Trophoblast cell (in vitro differentiated cells and primary cell): Measurements from ENCODE around the gene PAQR7.
A peak's percentile ranks its signal among the peaks of the same experiment; 100 is the strongest.

Experiments
- DNase-seq, 2 donors: peaks; one replicate each; pipeline ENCODE4 v3.0.0-alpha.2; 2016
- H2AFZ ChIP-seq: 2 replicates; pipeline ENCODE4 v1.6.1; 2013; ENCODE audit warnings: low read length, moderate library complexity, mild to moderate bottlenecking; ENCODE audit not compliant: insufficient read depth, poor library complexity
- H2AK5ac ChIP-seq: 2 replicates; pipeline ENCODE4 v1.6.1; 2013; ENCODE audit warnings: mild to moderate bottlenecking, low read length
- H2BK120ac ChIP-seq: 2 replicates; pipeline ENCODE4 v1.6.1; 2013; ENCODE audit warnings: low read length, mild to moderate bottlenecking, moderate library complexity; ENCODE audit not compliant: insufficient read depth, poor library complexity
- H2BK12ac ChIP-seq: 2 replicates; pipeline ENCODE4 v1.6.1; 2013; ENCODE audit warnings: mild to moderate bottlenecking, low read length, moderate library complexity
- H2BK5ac ChIP-seq: 2 replicates; pipeline ENCODE4 v1.6.1; 2013; ENCODE audit warnings: low read length, low read depth, moderate library complexity, mild to moderate bottlenecking; ENCODE audit not compliant: poor library complexity
- H3K14ac ChIP-seq: 2 replicates; pipeline ENCODE4 v1.6.1; 2013; ENCODE audit warnings: mild to moderate bottlenecking, low read length
- H3K18ac ChIP-seq: 2 replicates; pipeline ENCODE4 v1.6.1; 2013; ENCODE audit warnings: mild to moderate bottlenecking, low read length
- H3K23ac ChIP-seq: 2 replicates; pipeline ENCODE4 v1.6.1; 2013; ENCODE audit warnings: low read length
- H3K27ac ChIP-seq: 2 replicates; pipeline ENCODE4 v1.5.1; 2013; ENCODE audit warnings: low read depth, mild to moderate bottlenecking, inconsistent platforms, low read length, moderate library complexity
- H3K27me3 ChIP-seq: 2 replicates; pipeline ENCODE4 v1.6.1; 2013; ENCODE audit warnings: inconsistent platforms, mild to moderate bottlenecking, low read length, moderate library complexity; ENCODE audit not compliant: insufficient read depth
- H3K36me3 ChIP-seq, 2 experiments: 1 replicate in 1 of 2; 2 replicates in 1 of 2; pipeline ENCODE4 v1.6.1; 2013; ENCODE audit warnings: low read length in 2 of 2, mild to moderate bottlenecking in 2 of 2, moderate library complexity in 1 of 2; ENCODE audit not compliant: insufficient read depth in 2 of 2, control insufficient read depth in 1 of 2
- H3K4ac ChIP-seq: 2 replicates; pipeline ENCODE4 v1.6.1; 2013; ENCODE audit warnings: low read depth, mild to moderate bottlenecking, low read length, moderate library complexity
- H3K4me1 ChIP-seq, 2 experiments: 1 replicate in 1 of 2; 2 replicates in 1 of 2; pipeline ENCODE4 v1.6.1; 2013; ENCODE audit warnings: low read length in 2 of 2, mild to moderate bottlenecking in 2 of 2, moderate library complexity in 1 of 2; ENCODE audit not compliant: insufficient read depth in 2 of 2, control insufficient read depth in 1 of 2
- H3K4me2 ChIP-seq: 2 replicates; pipeline ENCODE4 v1.6.1; 2013; ENCODE audit warnings: inconsistent platforms, mild to moderate bottlenecking, low read length, moderate library complexity
- H3K4me3 ChIP-seq: 2 replicates; pipeline ENCODE4 v1.5.1; 2013; ENCODE audit warnings: mild to moderate bottlenecking, low read depth, low read length, inconsistent platforms
- H3K79me1 ChIP-seq: one replicate; pipeline ENCODE4 v1.6.1; 2013; ENCODE audit warnings: low read length
- H3K79me2 ChIP-seq: 2 replicates; pipeline ENCODE4 v1.6.1; 2013; ENCODE audit warnings: low read length, mild to moderate bottlenecking; ENCODE audit not compliant: control insufficient read depth, insufficient read depth, poor library complexity
- H3K9ac ChIP-seq: 2 replicates; pipeline ENCODE4 v1.6.1; 2013; ENCODE audit warnings: mild to moderate bottlenecking, low read length
- H3K9me3 ChIP-seq: 2 replicates; pipeline ENCODE4 v1.6.1; 2013; ENCODE audit warnings: low read depth, mild to moderate bottlenecking, control low read depth, inconsistent platforms, low read length; ENCODE audit not compliant: insufficient read depth
- H4K12ac ChIP-seq: 2 replicates; pipeline ENCODE4 v1.6.1; 2013; ENCODE audit warnings: low read depth, mild to moderate bottlenecking, low read length, moderate library complexity
- H4K8ac ChIP-seq: 2 replicates; pipeline ENCODE4 v1.6.1; 2013; ENCODE audit warnings: low read depth, mild to moderate bottlenecking, low read length, moderate library complexity
- H4K91ac ChIP-seq: one replicate; pipeline ENCODE4 v1.6.1; 2013; ENCODE audit warnings: low read depth, mild to moderate bottlenecking, low read length, moderate library complexity
- WGBS: extraction: QIAGEN DNeasy Blood & Tissue Kit; methylation state at CpG from one replicate; pipeline ENCODE4 v1.1.7; 2013; ENCODE audit warnings: missing lambda C conversion rate; ENCODE audit not compliant: insufficient read length, insufficient coverage; ENCODE audit errors: extremely low coverage; 5-methylcytosine and 5-hydroxymethylcytosine counted together

Gene PAQR7

GRCh38 chr1:25858906-25859789, 16.4 kb downstream of the PAQR7 start, which contains the start of gene AUNIP:
Gene AUNIP, minus strand, starts transcription at chr1:25859457. Its CDS starts 100 bp downstream, at chr1:25859357.
- Histone ChIP-seq H3K79me1 (peaks cover 11% of the 10 kb centered on the region), H3K18ac (peak within 1 kb of the TSS; percentile 44), H4K8ac (peak within 1 kb of the TSS; percentile 75), H3K4ac (peak within 1 kb of the TSS; percentile 12), H2BK120ac (peak within 1 kb of the TSS; percentile 65), H4K91ac (peak within 1 kb of the TSS; percentile 80), H3K27ac (peak within 1 kb of the TSS; percentile 46), H3K79me2 (peaks cover 8% of the 10 kb centered on the region), H4K12ac (peak within 1 kb of the TSS; percentile 54), H3K4me2 (peak within 1 kb of the TSS; percentile 81), H2AFZ (peak within 1 kb of the TSS; percentile 76), H3K36me3 (peaks cover 15% of the 10 kb centered on the region in 2 experiments), H2BK12ac (peak within 1 kb of the TSS; percentile 29), H3K27me3 (no peaks in the 10 kb centered on the region), H2AK5ac (peak within 1 kb of the TSS; percentile 31), H3K4me1 (peaks cover 0 to 2% of the 10 kb centered on the region in 2 experiments), H3K9ac (peak within 1 kb of the TSS; percentile 86), H3K14ac (peak within 1 kb of the TSS; percentile 38), H3K23ac (no peak within 1 kb of the TSS), H2BK5ac (peak within 1 kb of the TSS; percentile 62), H3K9me3 (peaks cover 1% of the 10 kb centered on the region), H3K4me3 (peak within 1 kb of the TSS; percentile 86)
- no CpG with 5 or more reads among the region's 77 CpGs for WGBS
- peak; percentile 91 to 97 for DNase-seq

DNA sequence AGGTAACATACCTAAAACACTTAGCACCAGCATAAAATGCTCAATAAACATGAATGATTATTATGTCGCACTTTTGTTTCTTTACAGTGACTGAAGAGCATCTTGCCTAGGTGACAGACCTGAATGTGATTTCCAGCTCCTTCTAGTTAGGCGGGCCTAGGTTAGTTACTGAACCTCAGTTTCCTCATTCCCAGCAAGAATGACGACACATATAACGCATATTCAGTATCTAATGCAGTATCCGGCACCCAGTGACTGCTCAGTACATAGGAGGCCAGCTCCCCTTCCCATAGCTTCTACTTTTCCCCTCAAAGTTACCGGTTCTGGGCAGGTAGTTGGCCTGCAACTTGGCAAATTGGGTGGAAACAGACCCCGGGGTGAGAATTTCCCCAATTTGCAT, 17.0 kb downstream of the PAQR7 start:
- Histone ChIP-seq H3K23ac (no peak overlapping the region), H2BK12ac (no peak overlapping the region), H2AK5ac (no peak overlapping the region), H3K4me1 (peaks cover 0 to 2% of the 10 kb centered on the region in 2 experiments), H2BK120ac (no peak overlapping the region), H3K4me3 (peak overlapping the region; percentile 86), H4K8ac (peak overlapping the region; percentile 75), H3K14ac (peak overlapping the region; percentile 38), H4K12ac (peak overlapping the region; percentile 54), H3K36me3 (peaks cover 12% of the 10 kb centered on the region in 2 experiments), H2BK5ac (peak overlapping the region; percentile 62), H3K18ac (peak overlapping the region; percentile 44), H2AFZ (peak overlapping the region; percentile 76), H3K79me1 (peaks cover 11% of the 10 kb centered on the region), H4K91ac (peak overlapping the region; percentile 80), H3K4me2 (peak overlapping the region; percentile 81), H3K4ac (peak overlapping the region; percentile 12), H3K27me3 (no peaks in the 10 kb centered on the region), H3K79me2 (peaks cover 8% of the 10 kb centered on the region), H3K9ac (peak overlapping the region; percentile 86), H3K9me3 (peaks cover 1% of the 10 kb centered on the region), H3K27ac (peak overlapping the region; percentile 30)
- DNase-seq: no peak
- no CpG with 5 or more reads among the region's 7 CpGs for WGBS

DNA sequence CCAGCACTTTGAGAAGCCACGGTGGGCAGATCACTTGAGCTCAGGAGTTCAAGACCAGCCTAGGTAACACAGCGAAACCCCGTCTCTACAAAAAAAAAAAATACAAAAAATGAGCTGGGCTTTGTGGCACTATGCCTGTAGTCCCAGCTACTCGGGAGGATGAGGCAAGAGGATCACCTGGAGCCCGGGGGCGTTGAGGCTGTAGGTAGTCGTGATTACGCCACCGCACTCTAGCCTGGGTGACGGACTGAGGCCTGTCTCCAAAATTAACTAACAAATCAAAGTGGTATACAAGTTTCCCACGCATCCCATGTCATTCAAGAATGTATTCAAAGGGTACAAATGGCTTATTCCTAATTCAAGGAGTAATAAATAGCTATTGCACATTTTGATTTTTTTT, 18.7 kb downstream of the PAQR7 start:
- H4K8ac ChIP-seq: no peak overlapping the region
- no CpG with 5 or more reads among the region's 11 CpGs for WGBS
- H3K4me3 ChIP-seq: no peak overlapping the region
- H3K4ac ChIP-seq: peak overlapping the region; percentile 77
- no peaks in the 10 kb centered on the region for H3K27me3 ChIP-seq
- H3K4me1 ChIP-seq: peaks cover 0 to 2% of the 10 kb centered on the region in 2 experiments
- no peak overlapping the region for H3K23ac ChIP-seq
- H3K79me2 ChIP-seq: peaks cover 8% of the 10 kb centered on the region
- H4K12ac ChIP-seq: no peak overlapping the region
- no peak overlapping the region for H3K4me2 ChIP-seq
- H3K36me3 ChIP-seq: no peaks in the 10 kb centered on the region
- H2AK5ac ChIP-seq: no peak overlapping the region
- H2BK12ac ChIP-seq: no peak overlapping the region
- DNase-seq: peak; percentile 87 to 91
- H3K27ac ChIP-seq: no peak overlapping the region
- H3K18ac ChIP-seq: no peak overlapping the region
- H4K91ac ChIP-seq: no peak overlapping the region
- H3K9ac ChIP-seq: no peak overlapping the region
- no peak overlapping the region for H3K14ac ChIP-seq
- H2AFZ ChIP-seq: no peak overlapping the region
- H2BK5ac ChIP-seq: no peak overlapping the region
- no peak overlapping the region for H2BK120ac ChIP-seq
- no peaks in the 10 kb centered on the region for H3K9me3 ChIP-seq
- peaks cover 11% of the 10 kb centered on the region for H3K79me1 ChIP-seq

- Histone ChIP-seq H3K79me1 (peaks cover 8% of the 10 kb centered on the region), H4K91ac (no peak overlapping the region), H3K9ac (no peak overlapping the region), H3K14ac (no peak overlapping the region), H3K27ac (no peak overlapping the region), H3K4me2 (no peak overlapping the region), H3K9me3 (no peaks in the 10 kb centered on the region), H3K18ac (no peak overlapping the region), H2AK5ac (no peak overlapping the region), H2AFZ (no peak overlapping the region), H3K4me1 (no peaks in the 10 kb centered on the region), H2BK5ac (no peak overlapping the region), H2BK120ac (no peak overlapping the region), H3K4me3 (no peak overlapping the region), H3K36me3 (no peaks in the 10 kb centered on the region), H2BK12ac (no peak overlapping the region), H3K4ac (peak overlapping the region; percentile 33), H4K8ac (no peak overlapping the region), H3K23ac (no peak overlapping the region), H3K79me2 (peaks cover 9% of the 10 kb centered on the region), H4K12ac (no peak overlapping the region), H3K27me3 (no peaks in the 10 kb centered on the region)
- DNase-seq: no peak
- no CpG with 5 or more reads among the region's 2 CpGs for WGBS
Observed at GRCh38 chr1:25854554-25854953, 21.0 kb downstream of the PAQR7 start.
